ENCODE data around the gene PBX3. TPM values are rescaled to one million over a fixed set of nuclear protein-coding genes. Genes with fewer than 3 reads are reported as not detected.

PBX3 gene
- total and polyA plus RNA-seq, 9 of the 15 experiments (the other 6 are each of a cell fraction or from before 2014, with no cell fraction given) = 0.14 to 5.8 (median 0.92) TPM

DNA sequence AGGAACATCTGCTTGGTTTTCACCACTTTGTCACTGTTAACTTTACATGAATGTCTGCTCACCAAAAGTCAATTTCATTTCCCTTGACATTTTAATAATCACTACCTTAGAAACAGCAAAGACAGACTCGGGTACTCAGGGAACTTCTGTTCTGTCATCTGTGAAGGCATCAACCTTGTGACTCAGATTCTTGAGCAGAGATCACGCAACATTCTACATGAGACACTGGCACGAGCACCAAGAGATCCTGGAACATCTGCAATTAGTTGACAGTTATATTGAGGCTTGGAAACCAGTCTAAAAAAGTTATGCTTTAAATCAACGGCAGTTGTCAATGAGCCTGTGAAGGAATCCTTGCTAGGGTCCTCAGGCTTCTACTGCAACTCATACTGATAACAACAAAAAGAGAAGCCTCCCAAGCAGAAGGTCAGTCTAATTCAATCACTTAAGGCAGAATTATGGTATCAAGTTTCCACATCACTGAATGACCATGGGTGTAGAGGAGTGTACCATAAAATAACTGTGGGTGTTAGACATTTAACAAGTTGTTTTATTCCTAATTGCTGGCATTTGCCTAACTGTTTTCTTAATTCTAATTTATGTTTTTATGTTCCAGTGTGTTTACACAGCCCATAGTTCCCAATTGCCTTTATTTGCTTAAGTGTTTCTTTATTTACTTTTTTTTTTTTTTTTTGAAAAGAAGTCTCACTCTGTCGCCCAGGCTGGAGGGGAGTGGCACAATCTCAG lies 3.3 kb upstream of the PBX3 start:
- H3K4me1 ChIP-seq (replicated peaks in 1 of 2; ENCODE audit: control insufficient read depth in 2 of 2, insufficient read depth in 2 of 2, low read length in 2 of 2) = peaks cover 8 to 26% of the 10 kb centered on the region in 2 experiments
- intact Hi-C loops (cut with micrococcal nuclease) (no loop called here), in situ Hi-C loops (cut with MboI) (no loop called here)
- no peaks in the 10 kb centered on the region for H3K79me2 ChIP-seq (ENCODE audit: control insufficient read depth, insufficient read depth, low read length)
- peaks cover 7% of the 10 kb centered on the region; the same call in 1 of the 2 replicates for H4K20me1 ChIP-seq (replicated peaks; ENCODE audit: control insufficient read depth, insufficient read depth, low read length)
- H3K27me3 ChIP-seq (ENCODE audit: control insufficient read depth in 2 of 2, insufficient read depth in 2 of 2, low read length in 2 of 2) = peaks cover 27 to 31% of the 10 kb centered on the region in 2 experiments
- POLR2A ChIA-PET = no interaction called here
- H3K9ac ChIP-seq (ENCODE audit: insufficient read depth in 1 of 2, low read depth in 2 of 2, low read length in 2 of 2) = no peak overlapping the region
- H3K27ac ChIP-seq (ENCODE audit: extremely low read depth, low read depth, low read length) = no peak overlapping the region
- no TSS peak for BruUV-seq (replicated peaks)
- WGBS (ENCODE audit: insufficient coverage, low coverage, missing lambda C conversion rate) = 7% methylated on average over 5 of the region's 5 CpGs
- H3K9me1 ChIP-seq (ENCODE audit: control insufficient read depth, insufficient read depth, low read length) = no peaks in the 10 kb centered on the region
- H2AFZ ChIP-seq (ENCODE audit: low read depth, low read length) = no peak overlapping the region
- ATAC-seq = no peak
- no peak for FAIRE-seq
- no peak for DNase-seq (ENCODE audit: extremely low read depth in 1 of 4, low spot score in 3 of 4)
- no peaks in the 10 kb centered on the region for H3K9me3 ChIP-seq (replicated peaks; ENCODE audit: control insufficient read depth, insufficient read depth, low read depth, low read length)
- H3K36me3 ChIP-seq (ENCODE audit: control insufficient read depth, insufficient read depth, low read length) = no peaks in the 10 kb centered on the region
- H3K4me2 ChIP-seq (ENCODE audit: insufficient read depth, low read length) = no peak overlapping the region
- CTCF ChIA-PET (ENCODE audit: low intra/inter-chr PET ratio) = no interaction called here
- H3K4me3 ChIP-seq = no peak overlapping the region
- TF ChIP-seq, protein P1, sequence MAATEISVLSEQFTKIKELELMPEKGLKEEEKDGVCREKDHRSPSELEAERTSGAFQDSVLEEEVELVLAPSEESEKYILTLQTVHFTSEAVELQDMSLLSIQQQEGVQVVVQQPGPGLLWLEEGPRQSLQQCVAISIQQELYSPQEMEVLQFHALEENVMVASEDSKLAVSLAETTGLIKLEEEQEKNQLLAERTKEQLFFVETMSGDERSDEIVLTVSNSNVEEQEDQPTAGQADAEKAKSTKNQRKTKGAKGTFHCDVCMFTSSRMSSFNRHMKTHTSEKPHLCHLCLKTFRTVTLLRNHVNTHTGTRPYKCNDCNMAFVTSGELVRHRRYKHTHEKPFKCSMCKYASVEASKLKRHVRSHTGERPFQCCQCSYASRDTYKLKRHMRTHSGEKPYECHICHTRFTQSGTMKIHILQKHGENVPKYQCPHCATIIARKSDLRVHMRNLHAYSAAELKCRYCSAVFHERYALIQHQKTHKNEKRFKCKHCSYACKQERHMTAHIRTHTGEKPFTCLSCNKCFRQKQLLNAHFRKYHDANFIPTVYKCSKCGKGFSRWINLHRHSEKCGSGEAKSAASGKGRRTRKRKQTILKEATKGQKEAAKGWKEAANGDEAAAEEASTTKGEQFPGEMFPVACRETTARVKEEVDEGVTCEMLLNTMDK (IDR thresholded peaks at IDR 0.05; ENCODE audit: borderline replicate concordance, insufficient read depth, low read depth, low read length, poor library complexity, severe bottlenecking) = no peak
- TF ChIP-seq, protein P2, sequence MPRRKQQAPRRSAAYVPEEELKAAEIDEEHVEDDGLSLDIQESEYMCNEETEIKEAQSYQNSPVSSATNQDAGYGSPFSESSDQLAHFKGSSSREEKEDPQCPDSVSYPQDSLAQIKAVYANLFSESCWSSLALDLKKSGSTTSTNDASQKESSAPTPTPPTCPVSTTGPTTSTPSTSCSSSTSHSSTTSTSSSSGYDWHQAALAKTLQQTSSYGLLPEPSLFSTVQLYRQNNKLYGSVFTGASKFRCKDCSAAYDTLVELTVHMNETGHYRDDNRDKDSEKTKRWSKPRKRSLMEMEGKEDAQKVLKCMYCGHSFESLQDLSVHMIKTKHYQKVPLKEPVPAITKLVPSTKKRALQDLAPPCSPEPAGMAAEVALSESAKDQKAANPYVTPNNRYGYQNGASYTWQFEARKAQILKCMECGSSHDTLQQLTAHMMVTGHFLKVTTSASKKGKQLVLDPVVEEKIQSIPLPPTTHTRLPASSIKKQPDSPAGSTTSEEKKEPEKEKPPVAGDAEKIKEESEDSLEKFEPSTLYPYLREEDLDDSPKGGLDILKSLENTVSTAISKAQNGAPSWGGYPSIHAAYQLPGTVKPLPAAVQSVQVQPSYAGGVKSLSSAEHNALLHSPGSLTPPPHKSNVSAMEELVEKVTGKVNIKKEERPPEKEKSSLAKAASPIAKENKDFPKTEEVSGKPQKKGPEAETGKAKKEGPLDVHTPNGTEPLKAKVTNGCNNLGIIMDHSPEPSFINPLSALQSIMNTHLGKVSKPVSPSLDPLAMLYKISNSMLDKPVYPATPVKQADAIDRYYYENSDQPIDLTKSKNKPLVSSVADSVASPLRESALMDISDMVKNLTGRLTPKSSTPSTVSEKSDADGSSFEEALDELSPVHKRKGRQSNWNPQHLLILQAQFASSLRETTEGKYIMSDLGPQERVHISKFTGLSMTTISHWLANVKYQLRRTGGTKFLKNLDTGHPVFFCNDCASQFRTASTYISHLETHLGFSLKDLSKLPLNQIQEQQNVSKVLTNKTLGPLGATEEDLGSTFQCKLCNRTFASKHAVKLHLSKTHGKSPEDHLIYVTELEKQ (CRISPR knock-in tag; IDR thresholded peaks at IDR 0.05) = no peak
- no peak for TF ChIP-seq RB1 (IDR thresholded peaks at IDR 0.05; ENCODE audit: low read depth)
- TF ChIP-seq ZNF140 (CRISPR knock-in tag; IDR thresholded peaks at IDR 0.05) = no peak
- TF ChIP-seq ZNF41 (CRISPR knock-in tag; conservative IDR thresholded peaks at IDR 0.05) = no peak
- TF ChIP-seq SMARCB1 (IDR thresholded peaks at IDR 0.05; ENCODE audit: insufficient read length, low read depth) = no peak
- TF ChIP-seq ZEB2 (IDR thresholded peaks at IDR 0.05) = no peak
- TF ChIP-seq STAT5B (CRISPR knock-in tag; IDR thresholded peaks at IDR 0.05) = no peak
- TF ChIP-seq POU5F1 (IDR thresholded peaks at IDR 0.05; ENCODE audit: borderline replicate concordance, low read depth, low read length, partially characterized antibody) = no peak
- no peak for TF ChIP-seq CXXC5 (CRISPR knock-in tag; IDR thresholded peaks at IDR 0.05)
- TF ChIP-seq DLX4 (CRISPR knock-in tag; IDR thresholded peaks at IDR 0.05) = no peak
- no peak for TF ChIP-seq STAG1 (CRISPR knock-in tag; IDR thresholded peaks at IDR 0.05; ENCODE audit: borderline replicate concordance)
- no peak for TF ChIP-seq ZNF280A (IDR thresholded peaks at IDR 0.05; ENCODE audit: low read depth, partially characterized antibody)
- no peak for TF ChIP-seq BCOR (IDR thresholded peaks at IDR 0.05)
- TF ChIP-seq PTBP1 (IDR thresholded peaks at IDR 0.05; ENCODE audit: low read depth, low read length) = no peak
